Measurements from ENCODE around the gene SDC4.

Gene SDC4

DNA sequence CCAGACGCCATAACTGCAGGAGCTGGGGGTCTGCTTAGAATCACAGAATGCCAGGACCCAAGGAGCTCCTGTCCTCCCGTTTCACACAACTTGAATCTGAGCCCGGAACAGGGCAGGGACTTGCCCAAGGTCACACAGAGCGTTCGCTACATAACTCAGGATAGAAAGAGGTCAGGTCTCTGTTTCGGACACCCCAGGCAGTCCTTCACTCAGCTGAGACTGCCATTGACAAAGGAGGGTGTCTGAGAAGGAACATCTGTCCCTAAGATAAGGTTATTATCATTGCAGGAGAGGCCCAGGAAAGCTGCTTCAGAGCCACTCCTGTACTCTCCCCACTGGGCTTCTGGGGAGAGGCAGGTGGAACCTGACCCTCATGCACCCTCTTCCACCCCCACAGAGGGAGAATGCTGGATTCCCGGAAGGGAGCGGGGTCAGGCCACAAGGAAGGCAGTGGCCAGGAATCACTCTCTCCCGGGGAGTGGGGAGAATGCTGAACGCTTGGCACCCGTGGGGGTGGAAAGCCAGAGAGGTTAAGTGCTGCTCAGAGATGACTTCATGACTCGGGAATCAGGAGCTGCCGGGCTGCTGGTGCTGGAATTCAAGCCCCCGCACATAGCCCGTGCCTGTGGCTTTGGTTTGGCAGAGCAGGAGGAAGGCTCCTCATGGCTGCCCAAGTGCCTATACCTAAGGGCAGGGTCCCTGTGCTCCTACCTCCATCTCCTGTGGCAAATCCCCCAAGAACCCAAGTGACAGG lies 10.7 kb downstream of the SDC4 start:
- Histone ChIP-seq H3K27ac (ENCODE audit: insufficient read depth in 1 of 2, low read depth in 1 of 2, low read length in 2 of 2, poor library complexity in 1 of 2, severe bottlenecking in 2 of 2) (no peak overlapping the region), H3K36me3 (ENCODE audit: control insufficient read depth in 4 of 4, insufficient read depth in 4 of 4, low read length in 3 of 4) (peaks cover 0 to 2% (median under 1%) of the 10 kb centered on the region in 4 experiments), H3K27me3 (replicated peaks in 2 of 5; ENCODE audit: control insufficient read depth in 4 of 5, insufficient read depth in 5 of 5, low read length in 4 of 5) (no peaks in the 10 kb centered on the region), H3K4me1 (ENCODE audit: control extremely low read depth in 1 of 4, control insufficient read depth in 4 of 4, insufficient read depth in 4 of 4, low read length in 3 of 4) (peaks cover 0 to 7% (median 0%) of the 10 kb centered on the region in 4 experiments), H3K4me3 (ENCODE audit: control insufficient read depth in 1 of 7, extremely low read depth in 1 of 7, insufficient read depth in 4 of 7, low read depth in 2 of 7, low read length in 6 of 7) (no peak overlapping the region), H3K9me3 (ENCODE audit: control extremely low read depth in 1 of 5, control insufficient read depth in 4 of 5, insufficient read depth in 2 of 5, low read depth in 1 of 5, low read length in 4 of 5) (no peaks in the 10 kb centered on the region)
- ChIA-PET POLR2A (no interaction called here), CTCF (interaction anchor here (0.8 to 1.8 kb wide), 7 partner anchors 12 to 100 kb away, joined by 3 to 5 read pairs (median 4); partner anchors contain the start of gene SYS1)
- 98% methylated on average over 14 of the region's 15 CpGs for WGBS (ENCODE audit: insufficient coverage)
- DNase-seq, result no peak

DNA sequence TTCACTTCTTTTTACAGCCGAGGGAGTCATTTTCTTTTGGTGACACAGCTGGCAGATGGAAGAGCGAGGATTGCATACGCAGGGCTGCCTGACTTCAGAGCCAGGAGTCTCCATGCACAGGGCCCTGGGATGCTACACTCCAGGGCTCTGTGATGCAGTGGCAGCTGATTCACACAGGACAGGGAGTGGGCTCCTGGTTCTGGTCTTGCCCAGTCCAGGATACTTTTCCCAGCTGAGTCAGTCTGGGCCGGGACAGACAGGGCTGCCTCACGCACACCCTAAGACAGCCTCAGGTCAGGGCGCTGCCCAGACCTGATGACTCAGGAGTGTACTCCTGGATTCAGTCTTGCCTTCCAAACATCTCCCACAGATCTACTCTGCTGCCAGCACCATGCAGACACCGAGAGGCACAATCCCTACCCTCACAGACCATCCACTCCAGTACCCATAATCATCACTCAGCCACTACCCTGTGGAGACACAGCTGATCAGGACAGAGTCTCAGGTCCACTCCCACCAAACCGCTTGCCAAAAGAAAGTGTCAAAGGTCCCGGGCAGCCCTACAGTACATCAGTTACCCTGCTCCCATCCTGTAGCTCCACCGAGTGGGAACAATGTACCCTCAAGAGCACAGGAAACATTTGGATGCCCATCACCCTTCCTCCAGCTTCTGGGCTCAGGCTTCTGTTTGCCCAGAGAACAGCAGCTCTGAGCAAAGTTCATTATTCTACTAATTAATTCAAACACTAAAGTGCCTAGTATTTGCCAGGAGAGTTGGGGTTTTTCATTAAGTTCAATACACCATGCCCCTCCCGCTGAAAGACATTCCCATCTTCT lies 11.5 kb downstream of the SDC4 start:
- Histone ChIP-seq H3K36me3 (ENCODE audit: control insufficient read depth in 4 of 4, insufficient read depth in 4 of 4, low read length in 3 of 4) (peaks cover 0 to 2% (median under 1%) of the 10 kb centered on the region in 4 experiments), H3K4me3 (ENCODE audit: control insufficient read depth in 1 of 7, extremely low read depth in 1 of 7, insufficient read depth in 4 of 7, low read depth in 2 of 7, low read length in 6 of 7) (no peak overlapping the region), H3K9me3 (ENCODE audit: control extremely low read depth in 1 of 5, control insufficient read depth in 4 of 5, insufficient read depth in 2 of 5, low read depth in 1 of 5, low read length in 4 of 5) (no peaks in the 10 kb centered on the region), H3K27me3 (replicated peaks in 2 of 5; ENCODE audit: control insufficient read depth in 4 of 5, insufficient read depth in 5 of 5, low read length in 4 of 5) (no peaks in the 10 kb centered on the region), H3K4me1 (ENCODE audit: control extremely low read depth in 1 of 4, control insufficient read depth in 4 of 4, insufficient read depth in 4 of 4, low read length in 3 of 4) (peaks cover 0 to under 1% (median 0%) of the 10 kb centered on the region in 4 experiments), H3K27ac (ENCODE audit: insufficient read depth in 1 of 2, low read depth in 1 of 2, low read length in 2 of 2, poor library complexity in 1 of 2, severe bottlenecking in 2 of 2) (no peak overlapping the region)
- DNase-seq, result no peak
- WGBS (ENCODE audit: insufficient coverage), result 96% methylated on average over 11 of the region's 11 CpGs
- POLR2A ChIA-PET, result interaction anchor here (1.0 kb wide), 1 partner anchor 99 kb away, joined by 3 read pairs; no protein-coding TSS in a partner anchor
- CTCF ChIA-PET, result interaction anchor here (0.8 to 1.8 kb wide), 7 partner anchors 11 to 100 kb away, joined by 3 to 5 read pairs (median 4); partner anchors contain the start of gene SYS1

DNA sequence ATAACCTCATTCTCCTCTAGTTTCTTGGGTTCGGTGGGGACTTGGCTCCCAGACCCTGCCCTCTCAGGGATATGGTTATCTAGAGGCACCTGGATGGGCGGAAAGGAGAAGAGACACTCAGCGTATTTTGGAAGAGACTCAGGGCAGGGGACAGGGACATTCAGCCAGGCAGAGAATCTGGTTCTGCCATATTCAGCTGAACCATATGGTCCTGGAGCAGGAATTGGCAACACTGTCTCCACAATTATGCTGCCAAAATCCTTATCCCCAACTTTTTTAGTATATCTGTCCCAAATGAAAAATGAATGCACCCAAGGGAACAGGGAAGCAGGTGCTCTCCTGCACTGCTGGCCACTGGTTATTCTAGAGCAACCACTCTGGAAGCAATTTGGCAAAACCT lies 17.7 kb downstream of the SDC4 start:
- Histone ChIP-seq H3K4me3 (ENCODE audit: control insufficient read depth in 1 of 7, extremely low read depth in 1 of 7, insufficient read depth in 4 of 7, low read depth in 2 of 7, low read length in 6 of 7) (no peak overlapping the region), H3K9me3 (ENCODE audit: control extremely low read depth in 1 of 5, control insufficient read depth in 4 of 5, insufficient read depth in 2 of 5, low read depth in 1 of 5, low read length in 4 of 5) (no peaks in the 10 kb centered on the region), H3K27me3 (replicated peaks in 2 of 5; ENCODE audit: control insufficient read depth in 4 of 5, insufficient read depth in 5 of 5, low read length in 4 of 5) (no peaks in the 10 kb centered on the region), H3K4me1 (ENCODE audit: control extremely low read depth in 1 of 4, control insufficient read depth in 4 of 4, insufficient read depth in 4 of 4, low read length in 3 of 4) (peaks cover 0 to 7% (median 2%) of the 10 kb centered on the region in 4 experiments), H3K27ac (ENCODE audit: insufficient read depth in 1 of 2, low read depth in 1 of 2, low read length in 2 of 2, poor library complexity in 1 of 2, severe bottlenecking in 2 of 2) (no peak overlapping the region), H3K36me3 (ENCODE audit: control insufficient read depth in 4 of 4, insufficient read depth in 4 of 4, low read length in 3 of 4) (peaks cover 0 to 11% (median 5%) of the 10 kb centered on the region in 4 experiments)
- POLR2A ChIA-PET, result no interaction called here
- 100% methylated on average over 3 of the region's 3 CpGs for WGBS (ENCODE audit: insufficient coverage)
- CTCF ChIA-PET, result no interaction called here
- DNase-seq, result no peak

DNA sequence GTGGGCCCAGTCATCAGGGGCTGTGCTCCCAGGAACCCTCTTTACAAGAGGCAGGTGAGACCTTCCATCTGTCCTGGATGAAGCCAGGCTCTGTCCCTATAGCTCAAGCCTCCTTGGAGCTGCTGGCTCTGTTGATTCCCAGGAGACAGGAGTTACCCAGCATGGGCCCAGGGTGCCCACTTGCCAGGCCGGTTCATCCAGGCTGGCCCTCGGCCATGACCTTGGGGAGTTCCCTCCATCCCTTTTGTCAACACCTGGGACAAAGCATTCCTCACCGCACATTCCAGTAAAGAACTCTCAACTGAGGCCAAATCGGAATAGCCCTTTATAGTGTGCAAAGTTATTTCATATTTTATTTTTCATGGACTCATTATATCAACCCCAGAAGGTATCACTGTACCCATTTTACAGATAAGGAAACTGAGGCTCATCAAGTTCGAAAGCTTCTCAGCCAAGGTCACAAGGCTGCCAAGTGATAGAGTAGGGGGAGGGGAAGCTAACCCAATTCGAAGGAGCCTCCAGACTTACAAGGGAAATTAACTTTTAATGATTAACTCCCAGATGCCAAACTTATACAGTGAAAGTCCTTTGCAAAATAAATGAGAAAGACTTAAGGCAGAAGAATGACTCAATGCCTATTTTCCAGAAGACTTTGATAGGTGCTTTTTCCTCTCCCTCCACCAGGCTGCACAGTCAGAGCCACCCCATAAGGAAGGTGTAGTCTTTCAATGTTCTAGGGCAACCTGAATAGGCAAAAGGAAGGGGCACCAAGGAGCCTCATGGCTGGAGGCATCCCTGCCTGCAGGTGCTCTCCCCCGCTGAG lies 18.5 kb downstream of the SDC4 start:
- POLR2A ChIA-PET, result no interaction called here
- Histone ChIP-seq H3K4me3 (ENCODE audit: control insufficient read depth in 1 of 7, extremely low read depth in 1 of 7, insufficient read depth in 4 of 7, low read depth in 2 of 7, low read length in 6 of 7) (no peak overlapping the region), H3K36me3 (ENCODE audit: control insufficient read depth in 4 of 4, insufficient read depth in 4 of 4, low read length in 3 of 4) (peaks cover 0 to 11% (median 5%) of the 10 kb centered on the region in 4 experiments), H3K27ac (ENCODE audit: insufficient read depth in 1 of 2, low read depth in 1 of 2, low read length in 2 of 2, poor library complexity in 1 of 2, severe bottlenecking in 2 of 2) (no peak overlapping the region), H3K4me1 (ENCODE audit: control extremely low read depth in 1 of 4, control insufficient read depth in 4 of 4, insufficient read depth in 4 of 4, low read length in 3 of 4) (peaks cover 0 to 7% (median 2%) of the 10 kb centered on the region in 4 experiments), H3K27me3 (replicated peaks in 2 of 5; ENCODE audit: control insufficient read depth in 4 of 5, insufficient read depth in 5 of 5, low read length in 4 of 5) (no peaks in the 10 kb centered on the region), H3K9me3 (ENCODE audit: control extremely low read depth in 1 of 5, control insufficient read depth in 4 of 5, insufficient read depth in 2 of 5, low read depth in 1 of 5, low read length in 4 of 5) (no peaks in the 10 kb centered on the region)
- 92% methylated on average over 3 of the region's 7 CpGs for WGBS (ENCODE audit: insufficient coverage)
- no peak for DNase-seq
- CTCF ChIA-PET, result interaction anchor here (0.6 to 1.8 kb wide), 5 partner anchors 10 to 39 kb away, joined by 3 to 6 read pairs (median 4); partner anchors contain the start of gene SYS1

DNA sequence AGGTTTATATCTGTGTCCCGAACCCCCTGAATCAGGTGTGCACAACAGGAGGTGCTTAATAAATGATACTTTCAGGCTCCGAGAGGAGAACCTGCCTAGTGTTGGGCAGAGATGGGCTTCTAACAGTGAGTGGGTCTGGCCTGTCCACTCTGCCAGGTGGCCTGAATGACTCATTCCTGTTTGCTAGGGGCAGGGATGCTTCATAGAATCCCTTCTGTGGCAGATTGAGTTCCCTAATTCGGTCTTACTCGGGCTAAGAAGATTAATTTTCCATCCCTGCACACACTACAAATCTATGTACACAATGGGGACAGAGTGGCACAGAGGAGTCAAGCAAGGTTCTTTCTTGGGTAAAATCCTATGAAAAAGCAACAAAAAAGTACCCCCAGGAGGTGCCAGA lies 19.8 kb downstream of the SDC4 start:
- Histone ChIP-seq H3K4me3 (ENCODE audit: control insufficient read depth in 1 of 7, extremely low read depth in 1 of 7, insufficient read depth in 4 of 7, low read depth in 2 of 7, low read length in 6 of 7) (no peak overlapping the region), H3K36me3 (ENCODE audit: control insufficient read depth in 4 of 4, insufficient read depth in 4 of 4, low read length in 3 of 4) (peaks cover 0 to 11% (median 5%) of the 10 kb centered on the region in 4 experiments), H3K27me3 (replicated peaks in 2 of 5; ENCODE audit: control insufficient read depth in 4 of 5, insufficient read depth in 5 of 5, low read length in 4 of 5) (no peaks in the 10 kb centered on the region), H3K9me3 (ENCODE audit: control extremely low read depth in 1 of 5, control insufficient read depth in 4 of 5, insufficient read depth in 2 of 5, low read depth in 1 of 5, low read length in 4 of 5) (no peaks in the 10 kb centered on the region), H3K27ac (ENCODE audit: insufficient read depth in 1 of 2, low read depth in 1 of 2, low read length in 2 of 2, poor library complexity in 1 of 2, severe bottlenecking in 2 of 2) (no peak overlapping the region), H3K4me1 (ENCODE audit: control extremely low read depth in 1 of 4, control insufficient read depth in 4 of 4, insufficient read depth in 4 of 4, low read length in 3 of 4) (peaks cover 0 to 7% (median 2%) of the 10 kb centered on the region in 4 experiments)
- WGBS (ENCODE audit: insufficient coverage), result 95% methylated on average over 2 of the region's 4 CpGs
- POLR2A ChIA-PET, result no interaction called here
- CTCF ChIA-PET, result interaction anchor here (1.0 to 1.8 kb wide), 4 partner anchors 9 to 40 kb away, joined by 3 to 6 read pairs (median 4); no protein-coding TSS in a partner anchor
- no peak for DNase-seq

DNA sequence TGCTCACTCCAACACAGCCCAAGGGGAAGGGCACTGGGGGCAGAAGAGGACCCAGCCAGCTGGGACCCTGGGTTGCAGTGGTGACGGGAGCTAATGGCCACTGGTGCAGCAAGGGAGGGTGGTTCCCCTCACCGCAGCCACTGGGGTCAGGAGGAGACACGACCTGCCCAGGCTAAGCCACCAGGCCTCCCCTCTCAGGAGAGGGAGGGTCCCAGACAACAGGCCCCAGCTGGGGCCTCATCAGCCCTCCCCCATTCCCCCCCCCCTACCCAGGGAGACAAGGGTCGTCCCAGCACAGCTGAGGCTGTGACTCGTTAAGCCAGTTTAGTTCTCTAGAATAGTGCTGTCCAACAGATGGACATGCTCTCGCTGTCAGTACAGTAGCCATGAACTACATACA lies 22.9 kb downstream of the SDC4 start:
- ChIA-PET CTCF (interaction anchor here (1.1 to 7.5 kb wide), 4 partner anchors 11 to 445 kb away, joined by 4 to 53 read pairs (median 18); partner anchors contain the start of gene TP53TG5), POLR2A (no interaction called here)
- H3K4me3 ChIP-seq (ENCODE audit: control insufficient read depth in 1 of 7, extremely low read depth in 1 of 7, insufficient read depth in 4 of 7, low read depth in 2 of 7, low read length in 6 of 7), result no peak overlapping the region
- peaks cover 0 to 11% (median 4%) of the 10 kb centered on the region in 4 experiments for H3K36me3 ChIP-seq (ENCODE audit: control insufficient read depth in 4 of 4, insufficient read depth in 4 of 4, low read length in 3 of 4)
- H3K27ac ChIP-seq (ENCODE audit: insufficient read depth in 1 of 2, low read depth in 1 of 2, low read length in 2 of 2, poor library complexity in 1 of 2, severe bottlenecking in 2 of 2), result no peak overlapping the region
- DNase-seq, result no peak
- no peaks in the 10 kb centered on the region for H3K27me3 ChIP-seq (replicated peaks in 2 of 5; ENCODE audit: control insufficient read depth in 4 of 5, insufficient read depth in 5 of 5, low read length in 4 of 5)
- H3K4me1 ChIP-seq (ENCODE audit: control extremely low read depth in 1 of 4, control insufficient read depth in 4 of 4, insufficient read depth in 4 of 4, low read length in 3 of 4), result peaks cover 0 to 13% (median 6%) of the 10 kb centered on the region in 4 experiments
- 96% methylated on average over 6 of the region's 6 CpGs for WGBS (ENCODE audit: insufficient coverage)
- no peaks in the 10 kb centered on the region for H3K9me3 ChIP-seq (ENCODE audit: control extremely low read depth in 1 of 5, control insufficient read depth in 4 of 5, insufficient read depth in 2 of 5, low read depth in 1 of 5, low read length in 4 of 5)
